Measurements from ENCODE around the gene NDUFB10.
A peak's percentile ranks its signal among the peaks of the same experiment; 100 is the strongest.

NDUFB10 gene

DNA sequence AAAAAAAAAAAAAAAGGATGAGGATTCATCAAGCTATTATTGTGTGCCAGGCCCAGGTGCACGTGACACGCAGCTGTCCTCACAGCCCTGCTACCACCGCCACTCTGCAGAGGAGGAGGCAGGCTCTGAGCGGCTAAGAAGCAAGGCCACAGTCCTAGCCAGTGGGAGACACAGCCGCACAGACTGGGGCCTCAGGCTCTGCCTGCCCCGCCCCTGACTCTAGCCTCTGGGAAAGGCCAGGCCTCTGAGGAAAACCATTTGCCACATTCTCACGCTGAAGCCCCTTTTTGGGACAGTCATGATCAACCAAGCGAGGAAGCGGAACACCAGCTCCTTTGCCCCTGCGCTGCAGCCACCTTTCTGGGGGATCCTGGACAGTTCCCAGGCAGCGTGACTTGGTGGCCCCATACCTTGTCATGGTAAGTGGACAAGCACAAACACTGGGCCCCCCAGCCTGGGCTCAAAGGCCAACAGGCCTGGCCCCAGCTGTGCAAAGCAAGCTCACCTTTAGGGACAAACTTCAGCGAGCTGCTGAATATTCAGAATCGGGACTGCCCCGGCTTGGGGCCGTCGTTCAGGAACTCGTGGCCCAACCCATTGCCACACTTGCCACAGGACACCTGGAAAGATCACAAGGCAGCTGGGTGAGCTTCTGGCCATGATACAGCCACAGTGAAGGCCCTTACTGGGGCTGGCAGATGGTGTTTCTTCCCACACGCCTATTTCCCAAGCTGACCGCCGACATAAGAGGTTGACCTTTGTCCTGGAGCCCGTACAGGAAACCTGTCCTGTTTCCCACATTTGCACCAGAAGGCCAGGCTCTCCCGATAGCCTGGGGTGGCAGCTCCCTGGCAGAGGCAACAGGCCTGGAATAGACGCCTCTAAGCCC, 18.8 kb upstream of the NDUFB10 start:
- no peak overlapping the region for H3K27ac ChIP-seq (ENCODE audit: low read depth, low read length)
- no peaks in the 10 kb centered on the region for H3K9me3 ChIP-seq (ENCODE audit: control insufficient read depth, insufficient read depth, low read length)
- no peaks in the 10 kb centered on the region for H3K27me3 ChIP-seq (ENCODE audit: control insufficient read depth, insufficient read depth, low read length)
- H3K4me3 ChIP-seq (ENCODE audit: low read depth, low read length): no peak overlapping the region
- peaks cover 9% of the 10 kb centered on the region for H3K4me1 ChIP-seq (ENCODE audit: control insufficient read depth, insufficient read depth, low read length)
- H3K9ac ChIP-seq (ENCODE audit: low read depth, low read length): no peak overlapping the region
- H3K36me3 ChIP-seq (ENCODE audit: control insufficient read depth, insufficient read depth, low read length): peaks cover 26% of the 10 kb centered on the region

DNA sequence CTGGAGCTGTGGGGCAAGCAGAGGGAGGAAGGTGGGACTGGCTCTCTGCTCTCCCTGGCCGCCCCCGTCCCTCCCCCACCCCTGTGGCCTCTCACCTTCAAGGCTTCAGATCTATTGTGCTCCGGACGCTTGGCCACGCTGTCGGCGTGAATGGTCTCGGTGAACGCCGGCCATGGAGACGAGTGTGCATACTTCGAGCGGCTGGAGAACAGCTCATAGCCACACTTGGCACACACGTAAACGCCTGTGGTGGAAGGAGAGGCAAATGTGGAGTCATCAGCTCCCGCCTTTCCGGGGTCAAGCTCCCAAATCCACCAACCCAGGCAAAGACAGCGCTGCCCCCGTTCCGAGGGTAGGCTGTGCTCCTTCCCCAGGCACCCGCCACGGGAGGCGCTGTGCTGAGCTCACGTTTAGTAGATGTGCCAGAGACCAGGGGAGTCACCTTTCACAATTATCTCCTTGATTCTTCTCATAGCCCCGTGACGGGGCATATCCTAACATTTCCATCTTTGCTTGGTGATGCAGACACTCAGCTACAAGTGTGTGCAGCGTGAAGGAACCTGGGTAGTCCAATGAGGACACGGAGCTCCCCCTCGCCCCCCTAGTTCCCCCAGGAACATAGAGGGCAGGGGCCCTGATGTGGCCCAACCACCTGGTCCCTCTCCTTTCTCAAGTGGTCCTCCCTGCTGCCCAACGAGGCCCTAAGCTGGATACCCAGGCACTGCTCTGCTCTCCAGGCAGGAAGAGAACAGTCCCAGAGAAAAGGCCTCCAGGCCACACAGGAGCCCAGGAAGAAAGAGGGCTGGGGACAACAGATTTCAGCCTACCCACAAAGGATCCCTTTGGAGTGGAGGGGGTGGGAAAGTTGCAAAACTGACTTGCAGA, 17.9 kb upstream of the NDUFB10 start:
- no peak overlapping the region for H3K27ac ChIP-seq (ENCODE audit: low read depth, low read length)
- H3K9ac ChIP-seq (ENCODE audit: low read depth, low read length): no peak overlapping the region
- H3K27me3 ChIP-seq (ENCODE audit: control insufficient read depth, insufficient read depth, low read length): no peaks in the 10 kb centered on the region
- H3K36me3 ChIP-seq (ENCODE audit: control insufficient read depth, insufficient read depth, low read length): peaks cover 26% of the 10 kb centered on the region
- H3K4me1 ChIP-seq (ENCODE audit: control insufficient read depth, insufficient read depth, low read length): peaks cover 9% of the 10 kb centered on the region
- no peak overlapping the region; the same call in 1 of the 2 replicates for H3K4me3 ChIP-seq (ENCODE audit: low read depth, low read length)
- no peaks in the 10 kb centered on the region for H3K9me3 ChIP-seq (ENCODE audit: control insufficient read depth, insufficient read depth, low read length)

DNA sequence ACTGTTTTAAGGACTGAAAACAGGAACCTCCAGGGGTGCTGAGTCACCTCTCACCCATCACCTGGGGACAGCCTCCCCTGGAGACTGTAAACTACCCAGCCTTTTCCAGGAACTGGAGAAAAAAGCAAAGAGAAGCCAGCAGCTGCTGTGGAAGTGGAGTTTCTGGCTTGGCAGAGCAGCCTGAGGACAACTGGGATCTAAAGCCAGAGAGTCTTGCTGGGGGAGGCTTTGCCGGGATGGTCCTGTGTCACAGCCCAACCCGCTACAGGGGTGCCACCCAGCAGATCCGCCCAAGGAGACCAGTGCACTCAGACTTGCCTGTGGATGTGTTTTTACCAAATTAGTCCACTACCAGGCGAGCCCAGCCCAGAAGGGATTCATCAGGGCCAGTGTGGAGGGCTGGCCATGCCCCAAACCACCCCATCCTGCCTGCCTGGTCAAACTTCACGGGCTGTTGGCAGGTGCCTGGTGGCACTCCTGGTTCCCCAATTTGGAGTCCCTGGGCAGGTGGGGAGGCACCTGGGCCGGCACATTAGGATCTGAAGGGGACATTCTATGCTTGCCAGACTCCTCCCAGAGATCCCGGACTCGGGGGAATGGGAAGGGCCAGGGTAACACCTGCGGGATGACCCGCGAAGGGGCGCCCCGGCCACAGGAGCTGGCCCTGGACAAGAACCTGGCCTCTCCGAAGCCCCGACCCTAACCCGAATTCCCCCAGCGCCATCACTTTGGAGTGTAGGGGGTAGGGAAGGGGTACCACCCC, 17.1 kb upstream of the NDUFB10 start:
- H3K27ac ChIP-seq (ENCODE audit: low read depth, low read length): no peak overlapping the region
- H3K27me3 ChIP-seq (ENCODE audit: control insufficient read depth, insufficient read depth, low read length): no peaks in the 10 kb centered on the region
- no peak overlapping the region for H3K9ac ChIP-seq (ENCODE audit: low read depth, low read length)
- peaks cover 9% of the 10 kb centered on the region for H3K4me1 ChIP-seq (ENCODE audit: control insufficient read depth, insufficient read depth, low read length)
- peak overlapping the region; percentile 78 for H3K4me3 ChIP-seq (ENCODE audit: low read depth, low read length)
- H3K36me3 ChIP-seq (ENCODE audit: control insufficient read depth, insufficient read depth, low read length): peaks cover 26% of the 10 kb centered on the region
- no peaks in the 10 kb centered on the region for H3K9me3 ChIP-seq (ENCODE audit: control insufficient read depth, insufficient read depth, low read length)

DNA sequence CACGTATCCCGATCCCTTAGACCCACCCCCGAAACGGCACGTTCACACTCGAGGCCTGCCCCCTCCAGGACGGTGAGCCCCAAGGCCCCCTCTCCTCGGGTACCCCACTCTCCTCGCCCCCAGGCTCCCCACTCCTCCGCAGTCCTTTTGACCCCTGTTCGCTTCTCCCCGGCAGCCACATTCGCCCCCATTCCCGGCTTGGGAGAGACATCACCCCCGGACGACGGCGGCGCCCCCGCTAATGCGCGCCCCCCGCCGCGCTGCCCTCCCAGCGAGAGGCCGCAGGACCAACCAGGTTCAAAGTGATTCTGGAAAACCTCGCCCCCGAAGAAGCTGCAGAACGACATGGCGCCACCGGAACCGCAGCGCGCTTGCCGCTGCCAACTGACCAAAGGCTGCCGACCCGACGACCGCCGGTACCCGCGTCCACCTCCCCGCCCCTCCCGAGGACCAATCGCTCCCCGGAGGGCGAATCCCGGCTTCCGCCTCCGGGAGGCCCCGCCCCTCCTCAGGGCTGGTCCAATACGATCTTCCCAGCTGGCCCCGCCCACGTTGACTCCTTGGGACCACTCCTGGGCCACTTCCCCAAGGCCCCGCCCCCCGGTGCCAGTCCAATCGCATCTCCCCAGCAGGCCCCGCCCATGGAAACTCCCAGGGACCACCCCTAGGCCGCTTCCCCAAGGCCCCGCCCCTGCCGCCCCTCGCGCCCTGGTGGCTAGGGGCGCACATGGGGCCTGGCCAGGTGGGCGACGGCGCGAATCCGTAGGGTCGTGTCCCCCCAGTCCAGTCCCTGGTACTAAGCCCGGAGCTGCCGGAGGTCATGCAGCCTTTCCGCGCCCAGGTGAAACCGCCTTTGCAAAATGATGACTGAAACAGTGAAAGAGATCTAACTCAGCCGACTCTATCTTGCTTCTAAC, 16.3 kb upstream of the NDUFB10 start, which contains the start of gene MSRB1:
Gene MSRB1 (minus strand): TSS at position 390 of the 917 bp plus-strand sequence. CDS start 43 bp downstream, at position 347.
- Histone ChIP-seq H3K9me3 (ENCODE audit: control insufficient read depth, insufficient read depth, low read length) (no peaks in the 10 kb centered on the region), H3K4me1 (ENCODE audit: control insufficient read depth, insufficient read depth, low read length) (peaks cover 9% of the 10 kb centered on the region), H3K27me3 (ENCODE audit: control insufficient read depth, insufficient read depth, low read length) (no peaks in the 10 kb centered on the region), H3K27ac (ENCODE audit: low read depth, low read length) (no peak within 1 kb of the TSS), H3K4me3 (ENCODE audit: low read depth, low read length) (peak within 1 kb of the TSS; percentile 78), H3K36me3 (ENCODE audit: control insufficient read depth, insufficient read depth, low read length) (peaks cover 21% of the 10 kb centered on the region), H3K9ac (ENCODE audit: low read depth, low read length) (no peak within 1 kb of the TSS)

DNA sequence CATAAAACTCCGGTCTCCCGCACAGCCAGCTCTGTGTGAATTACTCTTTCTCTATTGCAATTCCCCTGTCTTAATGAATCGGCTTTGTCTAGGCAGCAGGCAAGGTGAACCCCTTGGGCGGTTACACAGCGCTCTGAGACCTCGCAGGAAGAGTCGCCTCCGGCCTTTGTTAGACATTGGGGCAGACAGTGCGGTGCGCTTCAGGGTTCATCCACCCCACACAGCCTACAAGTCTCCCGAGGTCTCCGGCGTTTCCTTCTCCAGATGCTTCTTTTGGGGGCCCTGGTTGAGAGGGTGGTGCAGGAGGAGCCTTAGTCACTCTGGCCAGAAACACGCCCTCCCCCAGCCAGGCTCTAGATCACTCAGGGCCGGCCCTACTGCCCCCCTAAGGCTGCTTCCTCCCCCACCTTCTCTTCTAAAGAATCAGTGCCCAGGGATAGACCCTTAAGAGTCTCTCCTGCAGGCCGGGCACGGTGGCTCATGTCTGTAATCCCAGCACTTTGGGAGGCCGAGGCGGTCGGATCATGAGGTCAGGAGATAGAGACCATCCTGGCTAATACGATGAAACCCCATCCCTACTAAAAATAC, 14.6 kb upstream of the NDUFB10 start:
- H3K27me3 ChIP-seq (ENCODE audit: control insufficient read depth, insufficient read depth, low read length): no peaks in the 10 kb centered on the region
- no peaks in the 10 kb centered on the region for H3K9me3 ChIP-seq (ENCODE audit: control insufficient read depth, insufficient read depth, low read length)
- H3K4me3 ChIP-seq (ENCODE audit: low read depth, low read length): no peak overlapping the region
- H3K9ac ChIP-seq (ENCODE audit: low read depth, low read length): no peak overlapping the region
- no peak overlapping the region for H3K27ac ChIP-seq (ENCODE audit: low read depth, low read length)
- 0 out of 2 replicates have a peak, but pooled peaks cover 6% of the 10 kb centered on the region for H3K36me3 ChIP-seq (ENCODE audit: control insufficient read depth, insufficient read depth, low read length)
- H3K4me1 ChIP-seq (ENCODE audit: control insufficient read depth, insufficient read depth, low read length): peaks cover 9% of the 10 kb centered on the region

DNA sequence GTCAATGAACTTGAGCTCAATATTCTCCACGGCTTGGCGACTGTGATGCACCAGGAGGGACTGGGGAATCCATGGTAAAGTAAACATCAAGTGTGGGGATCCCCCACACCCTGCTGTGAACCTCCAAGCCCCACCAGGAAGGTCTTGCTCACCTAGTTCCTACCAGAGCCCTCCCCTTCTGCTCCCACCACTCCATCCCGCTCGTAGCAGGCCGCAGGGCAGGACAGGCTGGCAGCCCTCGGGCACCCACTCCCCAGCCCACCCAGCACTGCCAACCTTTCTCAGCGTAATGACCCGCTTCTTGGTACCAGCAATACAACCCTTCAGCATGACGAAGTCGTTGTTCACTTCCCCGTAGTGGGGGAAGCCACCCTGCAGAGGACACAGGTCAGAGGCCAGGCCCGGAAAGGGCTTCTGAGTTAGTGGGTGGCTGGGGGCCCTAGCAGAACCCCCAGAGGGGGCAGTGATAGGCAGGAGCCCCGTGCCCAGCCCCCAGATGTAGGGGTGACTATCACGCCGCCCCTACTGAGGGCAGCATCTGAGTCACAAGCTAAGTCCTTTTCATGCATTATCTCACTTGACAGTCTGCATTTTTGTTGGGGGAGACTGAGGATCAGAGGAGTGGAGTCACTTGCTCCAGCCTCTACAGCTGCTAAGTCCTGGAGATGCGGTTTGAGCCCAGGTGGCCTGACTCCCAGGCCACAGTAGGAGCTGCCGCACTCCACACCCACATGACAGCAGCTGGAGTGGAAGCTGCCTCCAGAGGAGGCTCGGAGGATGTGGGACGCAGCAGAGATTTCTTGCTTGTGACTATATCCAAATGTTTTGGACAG, 13.6 kb upstream of the NDUFB10 start:
- Histone ChIP-seq H3K9ac (ENCODE audit: low read depth, low read length) (no peak overlapping the region), H3K4me3 (ENCODE audit: low read depth, low read length) (no peak overlapping the region), H3K4me1 (ENCODE audit: control insufficient read depth, insufficient read depth, low read length) (peaks cover 9% of the 10 kb centered on the region), H3K9me3 (ENCODE audit: control insufficient read depth, insufficient read depth, low read length) (no peaks in the 10 kb centered on the region), H3K27me3 (ENCODE audit: control insufficient read depth, insufficient read depth, low read length) (no peaks in the 10 kb centered on the region), H3K27ac (ENCODE audit: low read depth, low read length) (no peak overlapping the region), H3K36me3 (ENCODE audit: control insufficient read depth, insufficient read depth, low read length) (0 out of 2 replicates have a peak, but pooled peaks cover 1% of the 10 kb centered on the region)

DNA sequence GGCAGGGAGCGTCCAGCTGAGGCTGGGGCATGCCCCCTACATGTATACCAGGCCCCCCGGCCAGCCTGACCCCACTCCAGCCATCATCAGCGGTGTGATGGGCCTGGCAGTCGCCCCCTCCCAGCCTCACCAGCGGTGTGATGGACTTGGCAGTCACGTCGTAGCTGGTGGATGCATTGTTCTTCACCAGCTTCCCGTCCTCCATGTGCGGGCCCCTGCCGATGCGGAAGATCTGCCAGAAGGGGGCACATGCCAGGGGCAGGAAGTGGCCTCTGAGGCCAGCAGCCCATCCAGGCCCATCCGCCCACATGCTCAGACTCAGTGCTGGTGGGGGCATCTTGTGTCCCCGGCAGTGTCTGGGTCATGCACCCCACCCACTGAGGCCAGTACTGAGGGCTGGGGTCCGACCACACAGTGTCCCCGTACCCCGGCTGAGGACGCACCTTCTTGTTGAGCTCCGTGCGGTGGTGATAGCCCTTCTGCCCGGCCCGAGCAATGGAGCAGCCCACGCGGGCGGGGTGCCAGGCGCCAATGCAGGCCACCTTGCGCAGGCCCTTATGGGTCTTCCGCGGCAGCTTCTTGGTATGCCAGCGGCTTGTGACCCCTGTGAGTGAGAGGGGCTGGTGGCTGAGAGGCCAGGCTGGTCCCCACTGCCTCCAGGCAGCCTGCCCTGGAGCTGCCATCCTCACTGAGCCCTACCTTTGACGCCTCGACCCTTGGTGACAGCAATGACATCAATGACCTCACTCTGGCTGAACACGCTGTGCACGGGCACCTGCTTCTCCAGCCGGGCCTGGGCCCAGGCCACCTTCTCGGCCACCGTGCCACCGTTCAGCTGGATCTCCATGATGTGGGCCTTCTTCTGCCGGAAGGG, 12.6 kb upstream of the NDUFB10 start:
- H3K4me1 ChIP-seq (ENCODE audit: control insufficient read depth, insufficient read depth, low read length): peaks cover 9% of the 10 kb centered on the region
- H3K4me3 ChIP-seq (ENCODE audit: low read depth, low read length): no peak overlapping the region
- no peak overlapping the region for H3K9ac ChIP-seq (ENCODE audit: low read depth, low read length)
- no peak overlapping the region for H3K27ac ChIP-seq (ENCODE audit: low read depth, low read length)
- no peaks in the 10 kb centered on the region for H3K36me3 ChIP-seq (ENCODE audit: control insufficient read depth, insufficient read depth, low read length)
- H3K27me3 ChIP-seq (ENCODE audit: control insufficient read depth, insufficient read depth, low read length): no peaks in the 10 kb centered on the region
- H3K9me3 ChIP-seq (ENCODE audit: control insufficient read depth, insufficient read depth, low read length): no peaks in the 10 kb centered on the region

DNA sequence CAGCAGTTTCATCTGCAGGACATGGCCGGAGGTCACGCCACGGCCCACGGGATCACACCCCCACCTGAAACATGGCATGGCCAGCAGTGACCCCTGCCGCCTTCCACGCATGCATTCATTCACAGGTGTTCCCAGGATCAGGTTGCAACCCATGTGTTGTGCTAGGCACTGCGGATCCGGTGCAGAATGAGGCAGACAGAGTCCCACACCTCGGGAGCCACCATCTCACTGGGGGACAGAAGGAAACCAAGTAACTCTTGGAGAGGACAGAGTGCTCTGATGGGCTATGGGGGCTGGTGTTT, 12.0 kb upstream of the NDUFB10 start:
- Histone ChIP-seq H3K4me1 (ENCODE audit: control insufficient read depth, insufficient read depth, low read length) (peaks cover 3% of the 10 kb centered on the region; the same call in 1 of the 2 replicates), H3K27ac (ENCODE audit: low read depth, low read length) (no peak overlapping the region), H3K27me3 (ENCODE audit: control insufficient read depth, insufficient read depth, low read length) (no peaks in the 10 kb centered on the region), H3K36me3 (ENCODE audit: control insufficient read depth, insufficient read depth, low read length) (no peaks in the 10 kb centered on the region), H3K9ac (ENCODE audit: low read depth, low read length) (no peak overlapping the region), H3K9me3 (ENCODE audit: control insufficient read depth, insufficient read depth, low read length) (no peaks in the 10 kb centered on the region), H3K4me3 (ENCODE audit: low read depth, low read length) (no peak overlapping the region)

DNA sequence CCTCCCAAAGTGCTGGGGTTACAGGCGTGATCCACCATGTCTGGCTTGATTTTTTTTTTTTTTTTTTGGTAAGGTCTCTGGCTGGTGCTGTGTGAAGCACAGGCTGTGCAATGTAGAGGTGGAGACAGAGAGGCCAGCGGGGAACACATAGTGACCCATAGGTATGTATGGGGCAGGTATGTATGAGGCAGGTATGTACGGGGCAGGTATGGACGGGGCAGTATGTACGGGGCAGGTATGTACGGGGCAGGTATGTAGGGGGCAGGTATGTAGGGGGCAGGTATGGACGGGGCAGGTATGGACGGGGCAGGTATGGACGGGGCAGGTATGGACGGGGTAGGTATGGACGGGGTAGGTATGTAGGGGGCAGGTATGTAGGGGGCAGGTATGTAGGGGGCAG, 9.8 kb upstream of the NDUFB10 start:
- H3K27me3 ChIP-seq (ENCODE audit: control insufficient read depth, insufficient read depth, low read length): no peaks in the 10 kb centered on the region
- H3K27ac ChIP-seq (ENCODE audit: low read depth, low read length): no peak overlapping the region
- no peaks in the 10 kb centered on the region for H3K9me3 ChIP-seq (ENCODE audit: control insufficient read depth, insufficient read depth, low read length)
- no peak overlapping the region for H3K4me3 ChIP-seq (ENCODE audit: low read depth, low read length)
- no peak overlapping the region for H3K9ac ChIP-seq (ENCODE audit: low read depth, low read length)
- H3K36me3 ChIP-seq (ENCODE audit: control insufficient read depth, insufficient read depth, low read length): no peaks in the 10 kb centered on the region
- no peaks in the 10 kb centered on the region for H3K4me1 ChIP-seq (ENCODE audit: control insufficient read depth, insufficient read depth, low read length)
